ENCODE measurements around the gene PSMB2. TPM values are rescaled to one million over a fixed set of nuclear protein-coding genes. Genes with fewer than 3 reads are reported as not detected.

PSMB2 gene
- total RNA-seq, 1 donor from 2014 or later: 54.5 TPM

DNA sequence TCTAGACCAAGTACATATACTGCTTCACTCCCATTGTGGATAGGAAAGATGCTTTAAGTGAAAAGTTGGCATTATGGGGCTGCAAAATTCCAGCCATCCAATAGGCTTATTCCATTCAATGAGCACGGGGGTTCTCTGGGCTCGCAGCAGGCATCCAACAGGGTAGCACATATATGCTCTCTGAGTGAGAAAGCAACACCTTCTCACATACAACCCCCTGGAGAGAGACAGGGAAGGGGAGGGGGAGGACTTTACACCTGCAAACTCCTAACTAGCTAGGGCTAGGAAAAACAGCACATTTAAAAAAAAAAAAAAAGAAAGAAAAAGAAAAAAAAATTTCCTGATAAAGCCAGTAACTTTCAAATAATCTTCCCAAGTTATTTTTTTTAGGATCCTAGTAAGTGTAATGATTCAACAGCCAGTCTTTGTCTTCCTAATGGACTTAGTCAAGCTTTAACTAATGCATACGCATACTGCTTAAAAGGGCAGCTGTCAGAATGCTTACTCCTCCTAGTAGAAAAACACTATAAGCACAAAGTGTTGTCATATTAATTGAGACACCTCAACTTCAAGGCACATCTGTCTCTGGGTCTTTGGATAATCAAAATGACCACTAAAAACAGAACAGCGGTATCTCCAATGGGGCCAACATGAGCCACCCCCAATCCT is 18.7 kb downstream of the PSMB2 start:
- H3K36me3 Mint-ChIP-seq (ENCODE audit: low read depth): peaks cover 53% of the 10 kb centered on the region
- ATAC-seq (ENCODE audit: low read depth) (no peak), DNase-seq (no peak)
- no peaks in the 10 kb centered on the region for H3K4me1 Mint-ChIP-seq
- no peak overlapping the region for H3K4me3 Mint-ChIP-seq
- H3K27ac Mint-ChIP-seq: no peak overlapping the region
- H3K27me3 Mint-ChIP-seq: no peaks in the 10 kb centered on the region
- ChIA-PET CTCF (no interaction called here), POLR2A (no interaction called here)
- no peaks in the 10 kb centered on the region for H3K9me3 Mint-ChIP-seq
- TF ChIP-seq, protein P1, sequence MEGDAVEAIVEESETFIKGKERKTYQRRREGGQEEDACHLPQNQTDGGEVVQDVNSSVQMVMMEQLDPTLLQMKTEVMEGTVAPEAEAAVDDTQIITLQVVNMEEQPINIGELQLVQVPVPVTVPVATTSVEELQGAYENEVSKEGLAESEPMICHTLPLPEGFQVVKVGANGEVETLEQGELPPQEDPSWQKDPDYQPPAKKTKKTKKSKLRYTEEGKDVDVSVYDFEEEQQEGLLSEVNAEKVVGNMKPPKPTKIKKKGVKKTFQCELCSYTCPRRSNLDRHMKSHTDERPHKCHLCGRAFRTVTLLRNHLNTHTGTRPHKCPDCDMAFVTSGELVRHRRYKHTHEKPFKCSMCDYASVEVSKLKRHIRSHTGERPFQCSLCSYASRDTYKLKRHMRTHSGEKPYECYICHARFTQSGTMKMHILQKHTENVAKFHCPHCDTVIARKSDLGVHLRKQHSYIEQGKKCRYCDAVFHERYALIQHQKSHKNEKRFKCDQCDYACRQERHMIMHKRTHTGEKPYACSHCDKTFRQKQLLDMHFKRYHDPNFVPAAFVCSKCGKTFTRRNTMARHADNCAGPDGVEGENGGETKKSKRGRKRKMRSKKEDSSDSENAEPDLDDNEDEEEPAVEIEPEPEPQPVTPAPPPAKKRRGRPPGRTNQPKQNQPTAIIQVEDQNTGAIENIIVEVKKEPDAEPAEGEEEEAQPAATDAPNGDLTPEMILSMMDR (IDR thresholded peaks at IDR 0.05): no peak
- intact Hi-C loops (cut with micrococcal nuclease): no loop called here

DNA sequence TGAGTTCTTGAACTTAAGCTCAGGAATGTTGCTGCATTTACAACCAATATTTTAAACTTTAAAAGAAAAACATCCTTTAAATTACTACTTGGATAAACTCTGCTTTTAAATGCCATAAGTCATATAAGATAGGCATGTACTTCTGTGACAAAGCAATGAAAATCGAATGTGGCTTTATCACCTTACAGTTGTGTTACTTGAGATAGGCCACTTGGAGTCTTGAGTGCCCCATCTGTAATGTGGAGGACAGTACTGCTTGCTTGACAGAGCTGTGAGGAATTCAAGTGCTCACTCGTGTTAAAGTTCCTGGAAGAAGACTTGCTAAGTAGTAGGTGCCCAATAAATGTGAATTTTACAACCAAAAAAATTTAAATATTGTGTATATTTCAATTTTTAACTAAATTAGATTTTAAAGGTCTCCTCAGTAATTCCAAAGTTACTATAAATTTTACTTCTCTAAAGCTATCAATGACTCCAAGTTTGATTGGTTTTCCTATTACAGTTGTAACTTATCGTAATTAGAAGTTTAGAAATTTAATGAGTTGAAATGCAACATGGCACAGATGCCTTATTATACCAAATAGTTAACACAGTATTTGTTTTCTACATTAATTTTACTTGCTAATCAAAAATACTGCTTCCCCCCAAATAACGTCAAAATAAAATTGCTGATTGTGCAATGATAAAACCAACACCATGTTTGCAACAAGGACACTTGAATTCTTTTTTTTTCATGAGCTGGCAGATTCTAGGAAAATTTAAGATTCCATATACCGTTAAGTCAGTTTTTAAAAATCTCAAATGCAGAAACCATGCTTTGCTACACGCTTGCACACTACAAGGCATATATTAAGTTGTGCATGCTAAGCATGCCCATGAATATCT is 21.8 kb downstream of the PSMB2 start:
- ChIA-PET CTCF (interaction anchor here (0.7 to 0.9 kb wide), 2 partner anchors 51 to 168 kb away, joined by 3 read pairs; no protein-coding TSS in a partner anchor), POLR2A (no interaction called here)
- ATAC-seq (ENCODE audit: low read depth) (no peak), DNase-seq (no peak)
- Mint-ChIP-seq H3K27me3 (no peaks in the 10 kb centered on the region), H3K4me3 (no peak overlapping the region), H3K9me3 (no peaks in the 10 kb centered on the region), H3K27ac (no peak overlapping the region), H3K4me1 (no peaks in the 10 kb centered on the region), H3K36me3 (ENCODE audit: low read depth) (peaks cover 55% of the 10 kb centered on the region)
- TF ChIP-seq, protein P1 (IDR thresholded peaks at IDR 0.05): no peak
- intact Hi-C loops (cut with micrococcal nuclease): no loop called here

DNA sequence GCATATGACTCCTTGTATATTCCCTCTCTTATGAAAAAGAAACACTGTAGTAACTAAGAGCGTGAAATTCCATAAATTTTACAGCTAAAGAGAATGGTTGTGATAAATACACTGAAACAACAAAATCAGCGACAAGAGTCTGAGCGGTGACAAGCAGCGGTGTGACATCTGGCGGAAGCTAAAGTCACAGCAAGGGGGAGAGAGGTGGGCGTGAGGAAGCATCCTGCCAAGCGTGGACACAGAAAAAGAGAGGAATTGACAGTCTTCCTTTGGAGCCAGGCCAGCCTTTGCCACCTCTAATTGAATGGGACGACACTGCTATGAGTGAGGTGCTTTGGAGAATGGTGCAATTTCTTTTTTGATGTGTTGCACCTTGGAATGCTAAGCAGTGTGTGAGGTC is 25.9 kb downstream of the PSMB2 start:
- no peaks in the 10 kb centered on the region for H3K4me1 Mint-ChIP-seq
- no peak overlapping the region for H3K4me3 Mint-ChIP-seq
- no peaks in the 10 kb centered on the region for H3K27me3 Mint-ChIP-seq
- POLR2A ChIA-PET: interaction anchor here (0.6 kb wide), 1 partner anchor 120 kb away, joined by 5 read pairs; no protein-coding TSS in a partner anchor
- intact Hi-C loops (cut with micrococcal nuclease): no loop called here
- peaks cover 60% of the 10 kb centered on the region for H3K36me3 Mint-ChIP-seq (ENCODE audit: low read depth)
- CTCF ChIA-PET: no interaction called here
- H3K27ac Mint-ChIP-seq: no peak overlapping the region
- ATAC-seq (ENCODE audit: low read depth) (no peak), DNase-seq (no peak)
- no peaks in the 10 kb centered on the region for H3K9me3 Mint-ChIP-seq
- TF ChIP-seq, protein P1 (IDR thresholded peaks at IDR 0.05): no peak

DNA sequence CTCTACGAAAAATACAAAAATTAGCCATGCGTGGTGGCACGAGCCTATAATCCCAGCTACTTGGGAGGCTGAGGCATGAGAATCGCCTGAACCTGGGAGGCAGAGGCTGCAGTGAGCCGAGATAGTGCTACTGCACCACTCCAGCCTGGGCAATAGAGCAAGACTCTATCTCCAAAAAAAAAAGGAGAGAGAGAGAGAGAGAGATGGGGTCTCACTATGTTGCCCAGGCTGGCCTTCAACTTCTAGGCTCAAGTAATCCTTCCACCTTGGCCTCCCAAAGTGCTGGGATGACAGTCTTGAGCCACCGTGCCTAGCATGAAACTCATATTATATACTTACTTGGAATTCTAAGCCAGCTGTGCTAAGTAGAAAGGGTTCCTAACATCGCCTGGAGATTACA is 29.7 kb downstream of the PSMB2 start:
- Mint-ChIP-seq H3K9me3 (no peaks in the 10 kb centered on the region), H3K4me3 (no peak overlapping the region), H3K4me1 (peaks cover 5% of the 10 kb centered on the region), H3K27ac (no peak overlapping the region), H3K36me3 (ENCODE audit: low read depth) (peaks cover 70% of the 10 kb centered on the region), H3K27me3 (no peaks in the 10 kb centered on the region)
- DNase-seq (no peak), ATAC-seq (ENCODE audit: low read depth) (no peak)
- TF ChIP-seq, protein P1 (IDR thresholded peaks at IDR 0.05): no peak
- intact Hi-C loops (cut with micrococcal nuclease): no loop called here
- ChIA-PET CTCF (interaction anchor here (1.5 kb wide), 1 partner anchor 115 kb away, joined by 3 read pairs; no protein-coding TSS in a partner anchor), POLR2A (interaction anchor here (0.6 to 0.7 kb wide), 2 partner anchors 20 to 40 kb away, joined by 3 to 4 read pairs; no protein-coding TSS in a partner anchor)

DNA sequence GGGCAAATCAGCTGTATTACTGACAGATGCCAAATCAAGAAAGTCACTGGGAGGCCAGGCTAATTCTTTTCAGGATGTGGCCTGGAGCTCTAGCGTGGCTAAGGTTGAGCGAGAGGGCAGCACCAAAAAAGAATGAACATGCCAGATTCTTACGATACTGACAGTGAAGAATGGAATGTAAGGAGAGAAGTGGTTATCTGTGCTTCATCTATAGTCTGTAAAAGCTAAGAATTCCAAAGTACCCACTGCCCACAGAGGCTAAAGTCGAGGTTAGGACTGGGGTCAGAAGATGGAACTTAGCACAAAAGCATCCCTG is 35.5 kb downstream of the PSMB2 start:
- CTCF ChIA-PET: no interaction called here

More for the DNA sequence above, 35.5 kb downstream of the PSMB2 start:
- H3K4me3 Mint-ChIP-seq: no peak overlapping the region
- ATAC-seq (ENCODE audit: low read depth) (no peak), DNase-seq (no peak)
- no peaks in the 10 kb centered on the region for H3K27me3 Mint-ChIP-seq
- intact Hi-C loops (cut with micrococcal nuclease): no loop called here
- no peaks in the 10 kb centered on the region for H3K9me3 Mint-ChIP-seq
- POLR2A ChIA-PET: no interaction called here
- no peak overlapping the region for H3K27ac Mint-ChIP-seq
- peaks cover 80% of the 10 kb centered on the region for H3K36me3 Mint-ChIP-seq (ENCODE audit: low read depth)
- peaks cover 5% of the 10 kb centered on the region for H3K4me1 Mint-ChIP-seq
- TF ChIP-seq, protein P1 (IDR thresholded peaks at IDR 0.05): no peak
